GM18499 (cell line): Measurements from ENCODE around the gene NUDT13.

Experiments
- ATAC-seq: cut with Tn5 transposase; IDR thresholded peaks from one replicate; pipeline ENCODE4 v1.9.1; 2021; ENCODE audit warnings: moderate number of reproducible peaks; ENCODE audit not compliant: insufficient read depth, unreplicated experiment

Gene NUDT13

GRCh38 chr10:73110345-73110849 is at the start of gene NUDT13:
Gene NUDT13 (plus strand): TSS chr10:73110455. CDS start chr10:73114366, 3,911 bp downstream.
- ATAC-seq = no peak

- no peak for ATAC-seq
Measured at GRCh38 chr10:73060738-73061635, 49.3 kb upstream of the NUDT13 start.

- no peak for ATAC-seq
Measured at GRCh38 chr10:73061743-73062142, 48.5 kb upstream of the NUDT13 start.

GRCh38 chr10:73065441-73065840 is 44.8 kb upstream of the NUDT13 start:
- no peak for ATAC-seq

GRCh38 chr10:73073627-73074026 is 36.6 kb upstream of the NUDT13 start:
- ATAC-seq = no peak

GRCh38 chr10:73075829-73076228 is 34.4 kb upstream of the NUDT13 start:
- no peak for ATAC-seq

- no peak for ATAC-seq
Measured at GRCh38 chr10:73076360-73077183, 33.7 kb upstream of the NUDT13 start.

- no peak for ATAC-seq
Measured at GRCh38 chr10:73079779-73080541, 30.3 kb upstream of the NUDT13 start.

- ATAC-seq = no peak
Measured at GRCh38 chr10:73083221-73083620, 27.0 kb upstream of the NUDT13 start.

- ATAC-seq = no peak
Measured at GRCh38 chr10:73084209-73084608, 26.0 kb upstream of the NUDT13 start.

- ATAC-seq = no peak
Measured at GRCh38 chr10:73086816-73087215, 23.4 kb upstream of the NUDT13 start.

- ATAC-seq = no peak
Measured at GRCh38 chr10:73088304-73088703, 22.0 kb upstream of the NUDT13 start.

GRCh38 chr10:73092830-73093229 is 17.4 kb upstream of the NUDT13 start:
- no peak for ATAC-seq

- ATAC-seq = no peak
Measured at GRCh38 chr10:73093922-73094850, 16.1 kb upstream of the NUDT13 start.

- ATAC-seq = no peak
Measured at GRCh38 chr10:73094986-73095480, 15.2 kb upstream of the NUDT13 start.

GRCh38 chr10:73095481-73096021 is 14.7 kb upstream of the NUDT13 start:
- ATAC-seq = no peak

GRCh38 chr10:73096041-73096448 is 14.2 kb upstream of the NUDT13 start:
- peak; percentile 26 for ATAC-seq

- peak; percentile 58 for ATAC-seq
Measured at GRCh38 chr10:73096449-73097304, 13.6 kb upstream of the NUDT13 start, which contains the start of gene P4HA1. Gene P4HA1 (minus strand): TSS chr10:73096866. CDS start chr10:73074883, 21,983 bp downstream.
